DND-41 (cell line): ENCODE results near the gene FAM171A1.

Source experiments
- CTCF ChIP-seq: IDR thresholded peaks from 2 replicates; pipeline ENCODE4 v1.5.1; 2012; ENCODE audit warnings: borderline replicate concordance, low read length, moderate library complexity, mild to moderate bottlenecking; ENCODE audit not compliant: poor library complexity, severe bottlenecking; ENCODE audit errors: extremely low read depth
- EZH2 ChIP-seq: IDR thresholded peaks from 3 replicates; pipeline ENCODE4 v1.6.1; 2012; ENCODE audit warnings: borderline replicate concordance, low read depth, mild to moderate bottlenecking, moderate library complexity, low read length, inconsistent platforms; ENCODE audit not compliant: severe bottlenecking

- TF ChIP-seq CTCF (no peak), EZH2 (no peak)
These were observed 118.7 kb downstream of the FAM171A1 start for GRCh38 chr10:15252396-15252795.
